Measurements from ENCODE around the gene SCN5A.

Gene SCN5A

DNA sequence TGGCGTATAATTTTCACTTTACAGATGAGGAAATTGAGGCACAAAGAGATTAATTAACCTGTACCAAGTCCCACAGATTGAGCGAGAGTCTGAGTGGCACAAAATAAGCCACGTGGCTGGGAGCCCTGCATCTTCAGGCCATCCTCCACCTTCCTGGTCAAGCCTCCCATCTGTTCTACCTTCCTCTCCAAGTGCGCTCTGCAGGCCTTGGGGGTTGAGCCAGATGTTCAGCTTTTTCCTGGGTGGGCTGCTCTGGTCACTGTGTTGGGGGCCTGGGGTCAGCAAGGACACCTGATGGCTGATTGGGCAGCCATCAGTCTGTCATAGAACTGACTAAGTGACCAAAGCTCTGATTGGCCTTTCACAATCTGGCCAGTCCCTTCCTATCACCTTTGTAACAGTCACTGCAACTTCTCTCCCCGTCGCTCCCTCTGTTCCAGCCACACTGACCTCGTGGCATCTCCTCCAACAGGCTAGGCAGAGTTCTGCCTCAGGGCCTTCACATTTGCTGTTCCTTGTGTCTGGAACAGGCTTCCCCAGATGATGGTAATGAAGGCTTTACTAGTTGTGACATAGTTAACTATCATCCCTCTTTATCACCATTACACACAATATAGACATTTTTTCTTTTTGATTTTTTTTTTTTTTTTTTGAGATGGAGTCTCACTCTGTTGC is 46.8 kb downstream of the SCN5A start:
- H3K4me1 Mint-ChIP-seq = no peaks in the 10 kb centered on the region
- peaks cover 12% of the 10 kb centered on the region for H3K27me3 Mint-ChIP-seq
- H3K4me3 Mint-ChIP-seq = no peak overlapping the region
- H3K27ac Mint-ChIP-seq (ENCODE audit: low read depth) = no peak overlapping the region
- ATAC-seq (replicated peaks; ENCODE audit: extremely low read depth, poor library complexity, severe bottlenecking) = no peak
- DNase-seq (ENCODE audit: low spot score in 2 of 2) = no peak
- H3K9me3 Mint-ChIP-seq = no peaks in the 10 kb centered on the region
- no peaks in the 10 kb centered on the region for H3K36me3 Mint-ChIP-seq (ENCODE audit: insufficient read depth)

DNA sequence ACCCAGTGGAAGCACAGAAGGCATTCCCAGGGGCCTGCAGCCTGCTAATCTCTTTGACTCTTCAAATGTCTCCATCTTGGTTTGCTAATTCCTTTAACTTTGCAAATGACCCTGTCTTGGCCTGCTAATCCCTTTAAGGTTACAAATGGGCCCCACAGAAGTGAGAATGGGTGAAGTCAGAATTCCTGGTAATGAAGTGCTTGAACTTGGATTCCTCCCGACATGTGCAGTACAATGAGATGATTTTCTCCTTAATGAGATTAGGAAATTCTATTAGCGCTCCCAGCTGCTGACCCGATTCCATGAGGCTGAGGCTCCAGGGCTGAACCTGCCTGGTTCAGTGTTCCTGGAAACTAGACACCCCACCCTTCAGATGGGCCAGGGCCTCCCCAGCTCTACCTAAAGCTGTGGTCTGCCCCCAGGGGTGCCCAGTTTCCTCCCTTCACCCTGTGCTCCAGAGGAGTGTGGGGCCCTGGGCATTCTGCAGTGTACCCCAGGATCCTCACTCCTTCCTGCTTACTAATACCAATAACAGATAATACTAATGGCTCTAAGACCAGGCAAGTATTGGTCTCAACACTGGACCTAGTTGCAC is 47.4 kb downstream of the SCN5A start:
- H3K27ac Mint-ChIP-seq (ENCODE audit: low read depth) = no peak overlapping the region
- H3K36me3 Mint-ChIP-seq (ENCODE audit: insufficient read depth) = no peaks in the 10 kb centered on the region
- no peak overlapping the region for H3K4me3 Mint-ChIP-seq
- H3K27me3 Mint-ChIP-seq = peaks cover 19% of the 10 kb centered on the region
- ATAC-seq (replicated peaks; ENCODE audit: extremely low read depth, poor library complexity, severe bottlenecking) = no peak
- DNase-seq (ENCODE audit: low spot score in 2 of 2) = no peak
- no peaks in the 10 kb centered on the region for H3K9me3 Mint-ChIP-seq
- no peaks in the 10 kb centered on the region for H3K4me1 Mint-ChIP-seq

DNA sequence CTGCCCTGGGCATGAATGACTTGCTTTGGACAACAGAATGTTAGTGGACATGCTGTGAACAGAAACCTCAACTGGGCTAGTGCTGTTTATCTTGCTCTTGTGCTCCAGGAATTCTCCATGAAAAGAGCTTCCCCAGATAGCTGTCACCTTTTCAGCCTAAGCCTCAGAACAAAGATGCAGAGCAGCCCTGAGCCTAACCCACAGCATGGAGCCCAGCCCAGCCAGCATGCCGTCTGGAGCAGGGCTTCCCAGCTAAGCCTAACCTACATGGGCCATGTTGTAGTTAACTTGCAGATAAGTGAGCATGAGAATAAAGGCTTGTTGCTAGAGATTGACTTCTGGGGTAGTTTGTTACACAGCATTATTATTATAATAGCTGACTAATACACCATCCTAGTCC is 48.9 kb downstream of the SCN5A start:
- Mint-ChIP-seq H3K36me3 (ENCODE audit: insufficient read depth) (no peaks in the 10 kb centered on the region), H3K4me1 (no peaks in the 10 kb centered on the region), H3K27me3 (peaks cover 29% of the 10 kb centered on the region), H3K4me3 (no peak overlapping the region), H3K27ac (ENCODE audit: low read depth) (no peak overlapping the region), H3K9me3 (no peaks in the 10 kb centered on the region)
- no peak for ATAC-seq (replicated peaks; ENCODE audit: extremely low read depth, poor library complexity, severe bottlenecking)
- no peak for DNase-seq (ENCODE audit: low spot score in 2 of 2)

DNA sequence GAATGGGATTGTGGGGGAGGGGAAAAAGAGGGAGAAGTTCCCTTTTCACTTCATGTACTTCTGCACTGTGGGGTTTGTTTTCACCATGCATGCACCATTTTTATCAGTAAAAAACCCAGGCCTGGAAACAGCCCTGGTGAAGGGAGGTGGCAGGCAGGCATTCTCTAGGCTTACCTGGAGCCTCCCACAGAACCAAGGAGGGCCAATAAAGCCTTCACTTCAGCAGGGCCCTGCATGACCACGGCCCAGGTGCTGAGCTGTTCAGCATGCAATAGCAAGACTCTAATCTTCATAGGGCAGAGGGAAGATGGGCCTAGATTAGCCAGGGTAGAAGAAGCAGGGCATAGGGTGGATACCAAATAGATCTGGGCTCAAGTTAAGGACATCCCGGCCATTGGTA is 49.6 kb downstream of the SCN5A start:
- H3K4me1 Mint-ChIP-seq = no peaks in the 10 kb centered on the region
- H3K36me3 Mint-ChIP-seq (ENCODE audit: insufficient read depth) = no peaks in the 10 kb centered on the region
- ATAC-seq (replicated peaks; ENCODE audit: extremely low read depth, poor library complexity, severe bottlenecking) (no peak), DNase-seq (ENCODE audit: low spot score in 2 of 2) (no peak)
- H3K27ac Mint-ChIP-seq (ENCODE audit: low read depth) = no peak overlapping the region
- no peaks in the 10 kb centered on the region for H3K9me3 Mint-ChIP-seq
- peaks cover 34% of the 10 kb centered on the region for H3K27me3 Mint-ChIP-seq
- H3K4me3 Mint-ChIP-seq = no peak overlapping the region

DNA sequence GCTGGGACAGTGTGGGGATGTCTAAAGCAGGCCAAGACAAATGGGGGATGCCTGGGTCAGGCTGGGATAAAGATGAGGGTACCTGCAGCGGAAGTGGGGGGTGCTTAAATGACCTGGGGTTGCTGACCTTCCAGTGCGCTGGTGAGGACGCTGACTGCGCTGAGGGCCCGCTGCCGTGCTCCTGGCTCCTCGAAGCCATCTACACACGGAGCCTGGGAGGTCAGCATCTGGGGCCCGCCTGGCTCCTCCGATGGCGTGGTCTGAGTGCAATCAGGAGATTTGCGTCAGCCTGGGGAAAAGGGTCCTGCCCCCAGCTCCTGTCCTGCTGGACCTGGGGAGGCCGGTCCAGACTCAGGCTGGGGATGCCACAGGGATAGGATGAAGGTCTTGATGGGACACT is 50.7 kb downstream of the SCN5A start:
- Mint-ChIP-seq H3K27me3 (peaks cover 45% of the 10 kb centered on the region), H3K27ac (ENCODE audit: low read depth) (no peak overlapping the region), H3K36me3 (ENCODE audit: insufficient read depth) (no peaks in the 10 kb centered on the region), H3K4me1 (no peaks in the 10 kb centered on the region), H3K4me3 (no peak overlapping the region), H3K9me3 (no peaks in the 10 kb centered on the region)
- ATAC-seq (replicated peaks; ENCODE audit: extremely low read depth, poor library complexity, severe bottlenecking) (no peak), DNase-seq (ENCODE audit: low spot score in 2 of 2) (no peak)

DNA sequence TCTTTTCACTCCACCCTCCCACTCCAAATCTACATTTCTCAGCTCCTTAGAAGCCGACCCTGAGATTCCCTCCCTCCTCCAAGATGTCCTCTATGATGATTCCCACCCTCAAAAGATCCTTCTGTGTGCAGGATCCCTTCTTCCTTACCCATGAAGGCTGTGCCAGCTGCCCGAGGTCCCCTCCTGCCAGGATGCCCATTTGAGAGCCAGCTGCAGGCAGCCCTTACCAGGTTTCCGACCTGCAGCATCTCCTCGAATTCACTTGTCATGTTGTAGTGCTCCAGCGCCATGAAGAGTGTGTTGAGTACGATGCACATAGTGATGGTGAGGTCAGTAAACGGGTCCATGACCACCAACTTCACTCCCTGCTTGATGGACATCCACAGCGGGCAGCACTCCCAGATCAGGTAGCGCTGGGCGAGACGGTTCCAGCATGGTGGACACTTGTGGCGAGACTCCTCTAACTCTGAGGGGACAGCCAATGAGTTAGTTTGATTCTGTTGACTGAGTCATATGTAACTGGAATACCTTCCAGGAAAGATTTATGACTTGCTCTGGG is 51.9 kb downstream of the SCN5A start:
- H3K9me3 Mint-ChIP-seq = no peaks in the 10 kb centered on the region
- H3K27ac Mint-ChIP-seq (ENCODE audit: low read depth) = no peak overlapping the region
- H3K4me1 Mint-ChIP-seq = no peaks in the 10 kb centered on the region
- H3K36me3 Mint-ChIP-seq (ENCODE audit: insufficient read depth) = no peaks in the 10 kb centered on the region
- ATAC-seq (replicated peaks; ENCODE audit: extremely low read depth, poor library complexity, severe bottlenecking) (no peak), DNase-seq (ENCODE audit: low spot score in 2 of 2) (no peak)
- peaks cover 49% of the 10 kb centered on the region for H3K27me3 Mint-ChIP-seq
- H3K4me3 Mint-ChIP-seq = no peak overlapping the region

DNA sequence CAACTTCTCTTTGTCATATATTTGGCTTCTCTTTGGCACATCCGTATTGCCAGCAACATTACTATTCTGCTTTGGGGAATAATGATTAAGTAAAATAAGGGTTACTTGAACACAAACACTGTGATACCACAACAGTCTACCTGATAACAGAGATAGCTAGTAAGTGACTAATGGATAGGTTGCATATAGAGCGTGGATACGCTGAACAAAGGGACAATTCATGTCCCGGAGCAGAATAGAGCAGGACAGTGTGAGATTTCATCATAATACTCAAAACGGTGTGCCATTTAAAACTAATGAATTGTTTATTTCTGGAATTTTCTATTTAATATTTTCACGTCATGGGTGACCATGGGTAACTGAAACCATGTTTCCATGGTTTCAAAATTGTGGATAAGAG is 54.1 kb downstream of the SCN5A start:
- peaks cover 58% of the 10 kb centered on the region for H3K27me3 Mint-ChIP-seq
- H3K27ac Mint-ChIP-seq (ENCODE audit: low read depth) = no peak overlapping the region
- no peak for DNase-seq (ENCODE audit: low spot score in 2 of 2)
- no peak overlapping the region for H3K4me3 Mint-ChIP-seq
- no peaks in the 10 kb centered on the region for H3K4me1 Mint-ChIP-seq
- no peaks in the 10 kb centered on the region for H3K36me3 Mint-ChIP-seq (ENCODE audit: insufficient read depth)
- no peak for ATAC-seq (replicated peaks; ENCODE audit: extremely low read depth, poor library complexity, severe bottlenecking)
- no peaks in the 10 kb centered on the region for H3K9me3 Mint-ChIP-seq

DNA sequence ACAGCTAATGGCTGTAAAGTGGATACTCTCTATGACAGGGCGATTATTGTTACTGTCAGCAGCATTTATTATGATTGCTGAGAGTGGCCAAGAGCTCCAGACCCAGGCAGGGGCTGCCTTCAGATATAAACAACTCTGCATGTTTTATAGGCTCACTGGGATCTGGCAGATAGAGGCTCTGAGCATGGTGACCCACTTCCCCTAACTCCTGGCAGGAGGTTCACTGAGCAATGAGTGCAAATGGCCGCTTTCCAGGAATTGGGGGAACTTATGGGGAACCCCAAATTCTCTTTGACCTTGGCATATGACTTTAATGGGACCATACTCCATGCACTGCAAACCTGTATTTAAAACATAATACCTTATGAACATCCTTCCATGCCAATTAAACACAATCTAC is 59.0 kb downstream of the SCN5A start:
- Mint-ChIP-seq H3K27ac (ENCODE audit: low read depth) (no peak overlapping the region), H3K27me3 (peaks cover 50% of the 10 kb centered on the region), H3K4me1 (no peaks in the 10 kb centered on the region), H3K36me3 (ENCODE audit: insufficient read depth) (no peaks in the 10 kb centered on the region), H3K4me3 (no peak overlapping the region), H3K9me3 (no peaks in the 10 kb centered on the region)
- DNase-seq (ENCODE audit: low spot score in 2 of 2) (no peak), ATAC-seq (replicated peaks; ENCODE audit: extremely low read depth, poor library complexity, severe bottlenecking) (no peak)

DNA sequence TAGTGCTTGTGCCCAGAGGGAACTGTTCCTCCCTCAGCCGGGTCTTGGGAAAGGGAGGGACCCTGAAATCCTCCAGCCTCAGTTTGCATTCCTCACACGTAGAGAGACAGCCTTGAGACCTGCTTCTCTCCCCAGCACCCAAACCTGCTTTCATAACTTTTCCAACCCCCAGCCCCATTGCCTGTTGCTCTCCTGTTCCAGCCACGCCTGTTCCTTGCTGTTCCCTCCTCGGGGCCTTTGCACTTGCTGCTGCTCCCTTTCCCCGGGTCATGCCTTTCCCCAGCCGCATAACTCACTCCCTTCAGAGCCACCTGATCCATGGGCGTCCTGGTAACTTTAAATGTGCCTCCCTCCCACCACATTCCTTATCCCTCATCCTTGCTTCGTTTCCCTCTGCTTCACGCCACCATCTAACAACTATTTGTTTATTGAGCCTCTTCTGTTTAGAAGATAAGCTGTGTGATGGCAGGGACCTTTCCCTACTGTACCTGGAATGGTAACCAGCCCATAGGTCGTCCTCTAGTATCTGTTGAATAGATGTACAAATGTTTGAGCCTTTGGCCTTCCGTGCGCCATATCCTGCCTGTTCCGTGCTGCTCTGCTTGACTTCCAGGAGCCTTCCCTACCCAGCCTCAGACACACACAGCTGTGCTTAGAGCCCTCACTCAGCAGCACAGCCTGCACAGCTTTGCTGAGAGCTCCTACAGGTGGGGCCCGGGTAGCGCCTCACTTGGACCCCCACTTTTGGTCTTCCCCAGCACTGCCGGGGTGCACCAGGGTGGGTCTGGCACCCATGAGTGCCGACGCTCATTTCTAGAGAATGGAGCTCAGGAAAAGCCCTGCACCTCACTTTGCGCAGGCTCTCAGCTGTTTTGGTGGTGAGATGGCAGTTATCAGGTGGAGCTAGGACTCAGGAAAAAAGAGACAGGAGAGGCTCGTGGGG is 60.2 kb downstream of the SCN5A start:
- Mint-ChIP-seq H3K4me3 (no peak overlapping the region), H3K36me3 (ENCODE audit: insufficient read depth) (no peaks in the 10 kb centered on the region), H3K27ac (ENCODE audit: low read depth) (no peak overlapping the region), H3K4me1 (no peaks in the 10 kb centered on the region), H3K9me3 (no peaks in the 10 kb centered on the region), H3K27me3 (peaks cover 38% of the 10 kb centered on the region)
- no peak for DNase-seq (ENCODE audit: low spot score in 2 of 2)
- ATAC-seq (replicated peaks; ENCODE audit: extremely low read depth, poor library complexity, severe bottlenecking) = no peak

DNA sequence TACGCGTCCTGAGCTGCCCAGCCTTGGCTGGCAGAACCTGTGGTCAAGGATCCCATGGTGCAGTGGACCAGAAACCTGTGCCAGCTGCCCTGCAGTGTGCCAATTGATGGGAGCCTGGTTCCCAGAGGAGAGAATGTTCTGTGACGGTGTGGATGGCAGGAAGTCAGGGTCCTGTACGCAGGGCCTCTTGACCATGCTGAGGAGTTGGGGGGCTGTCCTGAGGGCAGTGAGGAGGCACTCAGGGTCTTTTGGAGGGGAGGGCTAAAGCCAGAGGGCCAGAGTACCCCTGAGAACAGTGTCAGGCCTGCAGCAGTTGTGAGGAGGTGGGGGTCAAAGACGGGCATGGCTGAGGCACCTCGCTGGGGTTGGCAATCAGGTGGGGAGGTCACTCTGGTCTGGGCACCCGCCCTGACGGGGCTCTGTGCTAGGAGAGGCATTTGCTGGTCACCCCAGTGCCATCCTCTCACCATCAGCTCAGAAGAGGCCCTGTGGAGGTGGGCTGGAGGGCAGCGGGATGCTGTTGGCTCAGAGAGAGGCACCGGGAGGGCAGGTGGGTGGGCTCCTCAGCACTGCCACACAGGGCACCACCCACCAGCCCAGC is 61.0 kb downstream of the SCN5A start:
- Mint-ChIP-seq H3K4me3 (no peak overlapping the region), H3K27me3 (peaks cover 30% of the 10 kb centered on the region), H3K9me3 (no peaks in the 10 kb centered on the region), H3K27ac (ENCODE audit: low read depth) (no peak overlapping the region), H3K36me3 (ENCODE audit: insufficient read depth) (no peaks in the 10 kb centered on the region), H3K4me1 (no peaks in the 10 kb centered on the region)
- ATAC-seq (replicated peaks; ENCODE audit: extremely low read depth, poor library complexity, severe bottlenecking) = no peak
- DNase-seq (ENCODE audit: low spot score in 2 of 2) = no peak

DNA sequence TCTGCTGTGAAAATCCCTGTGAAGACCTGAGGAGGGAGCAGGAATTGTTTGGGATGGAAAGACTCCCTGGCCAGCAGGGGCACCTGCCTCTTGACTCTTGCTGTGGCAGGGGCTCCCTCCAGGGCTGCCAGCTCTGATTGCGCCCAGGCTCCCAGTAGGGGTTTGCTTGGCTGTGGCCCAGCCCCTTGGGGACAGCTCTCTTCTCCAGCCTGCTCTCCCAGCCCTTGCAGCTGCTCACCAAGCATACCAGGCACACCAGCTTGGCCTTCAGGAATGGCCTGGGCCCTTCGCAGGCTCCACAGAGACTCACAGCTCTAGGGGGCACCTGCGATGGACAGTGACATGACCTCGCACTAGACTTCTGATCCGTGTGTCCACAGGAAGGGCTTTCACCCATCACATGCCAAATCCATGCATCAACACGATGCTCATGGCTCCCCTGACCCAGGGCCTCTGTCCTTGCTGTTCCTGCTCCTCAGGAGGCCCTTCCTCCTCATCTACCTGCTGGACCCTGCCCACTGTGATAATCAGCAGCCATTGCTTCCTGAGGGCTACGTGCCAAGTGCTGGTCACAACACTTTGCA is 61.8 kb downstream of the SCN5A start:
- no peak overlapping the region for H3K27ac Mint-ChIP-seq (ENCODE audit: low read depth)
- no peak overlapping the region for H3K4me3 Mint-ChIP-seq
- no peaks in the 10 kb centered on the region for H3K36me3 Mint-ChIP-seq (ENCODE audit: insufficient read depth)
- no peaks in the 10 kb centered on the region for H3K9me3 Mint-ChIP-seq
- ATAC-seq (replicated peaks; ENCODE audit: extremely low read depth, poor library complexity, severe bottlenecking) = no peak
- no peaks in the 10 kb centered on the region for H3K4me1 Mint-ChIP-seq
- DNase-seq (ENCODE audit: low spot score in 2 of 2) = no peak
- peaks cover 29% of the 10 kb centered on the region for H3K27me3 Mint-ChIP-seq

All from central memory CD8-positive, alpha-beta T cell (primary cell).